ENCODE data around the gene PINK1.

Gene PINK1

DNA sequence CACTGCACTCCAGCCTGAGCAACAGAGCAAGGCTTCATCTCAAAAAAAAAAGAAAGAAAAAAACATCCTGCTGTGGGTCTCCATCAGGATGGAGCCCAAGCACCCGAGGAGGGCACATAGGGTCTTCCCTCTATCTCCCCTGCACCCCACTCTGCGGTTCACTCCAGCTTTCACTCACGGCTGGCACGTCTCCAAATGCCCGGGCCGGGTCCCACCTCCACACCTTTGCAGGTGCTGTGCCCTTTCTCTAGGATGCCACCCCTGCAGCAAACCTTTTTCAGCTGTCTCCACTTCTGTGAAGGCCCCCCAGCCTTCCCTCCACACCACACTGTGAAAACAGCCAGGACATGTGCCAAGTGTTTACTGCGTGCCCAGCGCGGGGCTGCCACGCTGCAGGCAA is 50.4 kb downstream of the PINK1 start:
- no peak for DNase-seq

DNA sequence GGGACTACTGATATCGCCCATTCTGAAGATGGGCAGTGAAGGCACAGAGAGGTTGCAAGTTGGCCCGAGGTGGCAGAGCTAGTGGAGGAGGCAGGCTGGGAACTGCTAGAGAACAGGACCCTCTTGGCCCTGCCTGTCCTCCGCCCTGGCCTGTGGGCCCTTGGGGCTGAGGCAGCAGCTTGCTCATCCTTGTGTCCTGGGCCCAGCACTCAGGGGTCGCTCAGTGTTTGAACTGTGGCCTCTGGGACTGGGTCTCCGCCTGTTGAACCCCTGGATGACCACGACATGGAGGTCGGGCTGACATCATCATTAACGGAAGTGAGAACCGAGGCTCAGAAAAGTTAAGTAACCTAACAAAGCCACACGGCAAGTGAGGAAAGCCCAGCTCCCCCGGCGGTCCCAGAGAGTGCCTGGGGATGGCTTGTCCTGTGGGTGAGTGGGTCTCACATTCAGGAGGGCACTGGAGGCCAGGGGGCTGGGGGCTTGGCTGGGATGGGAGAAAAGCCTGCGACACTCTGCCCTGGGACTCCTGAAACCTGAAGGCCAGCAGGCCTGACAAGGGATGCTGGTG is 50.9 kb downstream of the PINK1 start:
- DNase-seq = no peak

DNA sequence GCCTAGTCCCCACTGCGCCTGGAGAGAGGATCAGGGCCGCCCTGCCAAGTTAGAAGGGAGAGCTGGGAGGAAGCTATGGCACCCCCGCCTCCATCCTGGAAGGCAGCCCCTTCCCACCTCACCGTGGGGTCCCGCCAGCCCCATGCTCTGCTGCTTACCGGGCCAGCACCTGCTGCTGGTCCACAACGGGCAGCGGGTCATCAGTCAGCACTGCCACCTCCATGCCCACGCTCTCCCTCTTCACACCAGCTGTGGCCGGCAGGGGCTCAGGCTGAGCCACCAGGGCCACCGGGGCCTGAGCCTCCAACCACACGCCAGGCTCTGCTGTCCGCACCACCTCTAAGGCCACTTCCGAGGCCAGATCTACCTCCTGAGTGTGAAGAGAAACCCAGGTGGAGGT is 51.4 kb downstream of the PINK1 start:
- no peak for DNase-seq

- DNase-seq = no peak
These were observed 51.9 kb downstream of the PINK1 start for GRCh38 chr1:20685099-20685662.

DNA sequence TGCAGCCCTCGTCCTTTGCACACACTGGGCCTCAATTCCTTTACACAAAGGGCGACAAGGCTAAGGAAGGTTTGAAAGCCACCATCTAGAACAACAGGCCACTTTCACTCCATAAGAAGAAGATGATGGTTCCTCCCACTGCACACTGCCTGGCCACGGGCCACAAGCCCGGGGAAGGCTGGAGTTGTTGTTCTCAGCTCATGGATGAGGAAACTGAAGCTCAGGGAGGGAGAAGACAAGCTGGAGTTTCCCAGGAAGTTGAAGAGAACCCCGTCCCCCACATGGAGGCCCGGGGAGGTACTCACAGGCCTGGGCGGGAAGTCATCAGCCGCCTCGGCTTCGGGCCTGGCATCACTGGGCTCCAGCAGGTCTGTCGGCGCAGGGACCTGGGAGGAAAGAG is 52.5 kb downstream of the PINK1 start:
- no peak for DNase-seq

DNA sequence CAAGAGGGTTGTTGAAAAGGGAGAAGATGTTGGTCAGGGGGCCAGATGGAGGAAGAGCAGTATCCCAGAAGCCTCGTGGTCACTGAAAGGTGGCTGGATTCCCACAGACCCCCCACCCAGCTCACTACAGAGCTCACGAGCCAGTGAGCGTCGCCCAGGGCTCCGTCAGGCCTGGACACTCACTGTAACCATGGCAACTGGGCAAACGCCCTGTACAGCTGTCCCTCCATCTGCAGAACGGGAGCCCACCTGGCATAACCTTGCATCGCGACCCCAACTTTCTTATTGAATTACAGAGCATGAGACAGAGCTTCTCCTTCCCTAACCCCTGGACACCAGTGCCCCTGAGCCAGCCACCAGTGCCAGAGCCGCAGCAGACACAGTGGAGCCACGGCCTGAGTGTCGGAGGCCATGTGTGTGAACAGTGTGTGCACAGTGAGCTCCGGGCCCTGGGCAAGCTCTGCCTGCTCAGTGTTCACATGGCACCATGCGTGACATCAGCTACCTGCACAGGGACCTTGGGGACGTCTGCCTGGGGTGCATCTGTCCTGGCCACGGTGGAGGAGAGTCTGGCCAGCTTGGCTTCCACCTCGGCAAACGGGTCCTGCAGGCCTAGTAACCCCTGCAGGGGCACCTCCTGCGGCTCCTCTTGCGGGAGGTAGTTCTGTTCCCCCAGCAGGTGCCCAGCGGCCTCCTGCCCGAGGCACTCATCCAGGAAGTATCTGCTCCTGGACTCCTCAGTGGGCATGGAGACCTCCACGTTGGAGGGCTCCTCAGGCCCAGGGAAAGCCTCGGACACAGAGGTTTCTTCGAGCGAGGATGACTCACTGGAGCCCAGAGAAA is 53.8 kb downstream of the PINK1 start:
- DNase-seq = no peak

DNA sequence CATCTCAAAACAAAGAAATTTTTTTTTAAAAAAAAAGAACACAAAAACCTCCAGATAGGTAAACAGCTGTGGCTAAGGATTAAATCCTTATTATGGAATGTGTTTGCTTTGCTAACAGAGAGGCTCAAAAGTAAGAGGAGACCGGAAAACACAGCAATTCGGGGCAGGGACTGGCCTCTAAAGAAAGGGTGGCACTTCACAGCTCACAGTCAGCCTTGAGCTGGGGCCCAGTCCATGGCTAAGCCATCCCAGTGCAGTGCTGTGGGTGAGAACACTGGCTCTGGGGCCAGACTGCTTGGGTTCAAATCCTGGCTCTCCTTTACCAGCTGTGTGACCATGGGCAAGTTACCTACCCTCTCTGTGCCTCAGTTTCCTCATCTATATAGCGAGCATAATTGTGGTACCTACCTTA is 56.4 kb downstream of the PINK1 start:
- no peak for DNase-seq

- DNase-seq = no peak
These were observed 58.6 kb downstream of the PINK1 start for GRCh38 chr1:20691872-20692271.

DNA sequence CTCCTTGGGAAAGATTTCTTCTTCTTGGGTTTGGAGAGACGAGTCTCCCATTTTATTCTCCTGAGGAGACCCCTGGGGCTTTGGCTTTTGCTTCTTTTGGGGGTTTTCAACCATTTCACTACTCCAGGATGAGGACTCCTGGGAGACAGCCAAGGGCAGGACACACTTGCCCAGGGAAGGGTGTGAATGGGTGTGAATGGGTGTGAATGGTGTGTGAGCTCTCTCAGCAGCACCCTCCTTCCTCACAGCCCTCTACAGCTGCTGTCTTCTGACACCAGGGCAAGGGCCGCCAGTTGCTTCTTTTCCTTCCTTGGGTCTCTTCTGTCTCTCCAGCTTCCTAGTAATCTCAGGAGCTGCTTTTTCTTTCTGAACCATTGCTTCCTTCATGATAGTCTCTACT is 60.4 kb downstream of the PINK1 start:
- no peak for DNase-seq

GRCh38 chr1:20695515-20695914 is 62.3 kb downstream of the PINK1 start:
- no peak for DNase-seq

GRCh38 chr1:20696397-20697333 is 63.4 kb downstream of the PINK1 start:
- peak; percentile 93 for DNase-seq

DNA sequence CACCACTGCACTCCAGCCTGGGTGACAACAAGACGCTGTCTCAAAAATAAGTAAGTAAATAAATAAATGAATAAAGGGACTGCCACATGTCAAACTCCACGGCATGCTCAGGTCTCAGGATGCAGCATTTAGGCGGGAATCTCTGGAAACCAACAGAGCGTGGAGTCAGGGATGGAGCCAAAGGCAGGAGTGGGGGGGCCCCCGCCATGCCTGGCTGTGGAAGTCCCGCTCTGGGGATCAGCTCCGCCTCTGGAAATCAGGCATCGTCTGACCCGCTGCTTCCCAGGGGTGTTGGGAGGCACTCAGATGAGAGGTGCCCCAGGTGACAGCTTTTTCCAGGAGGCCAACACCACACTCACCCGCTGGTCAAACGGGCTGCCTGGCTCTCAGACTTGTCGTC is 64.3 kb downstream of the PINK1 start:
- no peak for DNase-seq

DNA sequence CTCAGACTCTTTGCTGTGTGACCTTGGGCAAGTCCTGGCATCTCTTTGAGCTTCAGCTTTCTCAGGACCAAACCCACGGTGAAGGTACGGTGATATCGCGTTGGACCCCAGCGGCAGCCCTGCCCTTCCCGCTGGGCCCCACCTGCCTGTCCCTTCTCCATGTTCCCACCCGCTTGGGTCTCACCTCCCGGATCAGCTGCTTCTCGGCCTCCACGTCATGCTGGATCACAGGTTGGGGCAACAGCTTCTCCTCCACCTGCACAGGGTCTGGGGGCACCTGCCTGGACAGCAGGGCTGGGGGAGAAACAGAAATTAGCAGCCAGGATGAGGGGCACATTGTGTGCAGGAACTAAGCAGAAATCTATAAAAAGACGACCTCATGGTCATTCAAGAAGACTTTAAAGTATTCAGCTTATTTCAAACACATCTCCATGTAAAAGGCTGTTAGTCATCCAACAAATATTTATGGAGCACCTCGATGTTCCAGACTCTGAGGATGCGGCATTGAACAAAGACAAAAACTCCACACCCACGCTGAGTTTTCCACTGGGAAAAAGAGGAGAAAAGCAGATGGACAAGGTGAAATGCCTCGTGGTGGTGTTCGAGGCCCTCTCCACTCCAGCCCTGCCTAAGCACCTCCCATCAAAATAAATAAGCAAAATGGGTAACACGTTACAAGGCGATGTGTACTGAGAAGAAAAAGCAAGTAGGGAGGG is 65.1 kb downstream of the PINK1 start:
- no peak for DNase-seq

DNA sequence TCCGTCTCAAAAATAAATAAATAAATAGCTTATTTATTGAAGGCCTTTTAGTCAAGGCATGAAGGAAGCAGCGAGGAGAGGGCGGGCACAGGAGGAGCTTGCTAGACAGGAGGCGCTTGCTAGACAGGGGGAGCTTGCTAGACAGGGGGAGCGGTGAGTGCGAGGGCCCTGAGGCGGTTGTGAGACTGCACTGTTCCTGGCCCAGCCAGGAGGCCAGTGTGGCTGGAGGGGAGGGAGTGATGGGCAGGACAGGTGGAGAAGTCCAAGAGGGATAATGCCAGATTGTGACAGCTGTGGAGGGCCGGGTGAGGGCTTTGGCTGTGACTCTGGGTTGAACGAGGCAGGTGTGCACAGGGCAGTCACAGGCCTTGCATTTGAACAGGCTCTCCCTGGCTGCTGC is 66.3 kb downstream of the PINK1 start:
- DNase-seq = no peak

DNA sequence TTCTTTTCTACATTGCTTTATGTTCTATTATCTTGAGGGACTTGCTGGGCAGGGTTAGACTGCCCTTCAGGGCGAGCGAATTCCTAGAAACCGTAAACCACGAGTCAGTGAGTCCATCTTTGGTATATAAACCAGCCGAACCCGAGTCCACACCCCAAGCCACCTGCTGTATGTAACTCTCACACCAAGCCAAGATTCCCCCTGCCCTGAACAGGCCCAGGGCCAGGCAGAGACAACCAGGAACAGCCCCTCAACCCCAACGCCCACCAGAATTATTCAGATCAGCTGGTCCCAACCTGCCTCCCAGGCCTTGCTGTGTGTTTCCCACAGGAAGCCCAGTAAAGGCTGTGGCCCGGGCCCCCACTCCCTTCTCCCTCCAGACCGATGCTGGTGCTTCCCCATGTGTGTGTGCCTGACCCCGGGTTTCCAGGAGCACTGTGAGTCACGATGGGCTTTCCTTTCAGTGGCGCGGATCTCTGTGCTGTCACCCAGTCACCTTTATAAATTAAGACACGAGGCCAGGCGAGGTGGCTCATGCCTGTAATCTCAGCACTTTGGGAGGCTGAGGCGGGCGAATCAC is 67.5 kb downstream of the PINK1 start:
- DNase-seq = no peak

Measured in COR-L47 (cell line).